ENCODE data around the gene XXYLT1.

The XXYLT1 gene

GRCh38 chr3:195126056-195126605 lies 144.8 kb downstream of the XXYLT1 start:
- TF ChIP-seq CTCF (IDR thresholded peaks at IDR 0.05; ENCODE audit: low read depth, low read length, poor library complexity, severe bottlenecking) (no peak), EZH2phosphoT487 (IDR thresholded peaks at IDR 0.05; ENCODE audit: borderline replicate concordance, low read length) (no peak)
- H3K4me3 ChIP-seq (ENCODE audit: low read length): no peak overlapping the region
- H4K20me1 ChIP-seq (ENCODE audit: control insufficient read depth, insufficient read depth, low read depth, low read length): no peaks in the 10 kb centered on the region
- H3K36me3 ChIP-seq (ENCODE audit: control insufficient read depth, low read length): no peaks in the 10 kb centered on the region
- no peaks in the 10 kb centered on the region for H3K9me2 ChIP-seq (replicated peaks; ENCODE audit: control insufficient read depth, low read length)
- no peak overlapping the region for H3K4me2 ChIP-seq (ENCODE audit: low read length)
- no peaks in the 10 kb centered on the region for H3K27me3 ChIP-seq (ENCODE audit: control insufficient read depth, low read length)
- H3K4me1 ChIP-seq (ENCODE audit: control insufficient read depth, low read length): peaks cover 3% of the 10 kb centered on the region; the same call in 1 of the 2 replicates
- H3K27ac ChIP-seq (ENCODE audit: low read depth, low read length): no peak overlapping the region
- no peaks in the 10 kb centered on the region for H3K9me3 ChIP-seq (ENCODE audit: control insufficient read depth, insufficient read depth, low read length)
- H3F3A ChIP-seq (ENCODE audit: control insufficient read depth, insufficient read depth): no peaks in the 10 kb centered on the region
- H3K79me2 ChIP-seq (ENCODE audit: control insufficient read depth, low read length): no peaks in the 10 kb centered on the region

GRCh38 chr3:195125646-195126045 lies 145.3 kb downstream of the XXYLT1 start:
- Histone ChIP-seq H4K20me1 (ENCODE audit: control insufficient read depth, insufficient read depth, low read depth, low read length) (no peaks in the 10 kb centered on the region), H3K9me2 (replicated peaks; ENCODE audit: control insufficient read depth, low read length) (no peaks in the 10 kb centered on the region), H3K27me3 (ENCODE audit: control insufficient read depth, low read length) (no peaks in the 10 kb centered on the region), H3K4me3 (ENCODE audit: low read length) (no peak overlapping the region), H3K27ac (ENCODE audit: low read depth, low read length) (no peak overlapping the region), H3F3A (ENCODE audit: control insufficient read depth, insufficient read depth) (no peaks in the 10 kb centered on the region), H3K4me1 (ENCODE audit: control insufficient read depth, low read length) (peaks cover 3% of the 10 kb centered on the region; the same call in 1 of the 2 replicates), H3K79me2 (ENCODE audit: control insufficient read depth, low read length) (no peaks in the 10 kb centered on the region), H3K9me3 (ENCODE audit: control insufficient read depth, insufficient read depth, low read length) (no peaks in the 10 kb centered on the region), H3K4me2 (ENCODE audit: low read length) (no peak overlapping the region), H3K36me3 (ENCODE audit: control insufficient read depth, low read length) (no peaks in the 10 kb centered on the region)
- TF ChIP-seq CTCF (IDR thresholded peaks at IDR 0.05; ENCODE audit: low read depth, low read length, poor library complexity, severe bottlenecking) (no peak), EZH2phosphoT487 (IDR thresholded peaks at IDR 0.05; ENCODE audit: borderline replicate concordance, low read length) (no peak)

GRCh38 chr3:195124378-195124992 lies 146.5 kb downstream of the XXYLT1 start:
- Histone ChIP-seq H3K4me2 (ENCODE audit: low read length) (no peak overlapping the region), H3F3A (ENCODE audit: control insufficient read depth, insufficient read depth) (no peaks in the 10 kb centered on the region), H3K36me3 (ENCODE audit: control insufficient read depth, low read length) (no peaks in the 10 kb centered on the region), H3K27ac (ENCODE audit: low read depth, low read length) (no peak overlapping the region), H3K4me1 (ENCODE audit: control insufficient read depth, low read length) (no peaks in the 10 kb centered on the region), H3K79me2 (ENCODE audit: control insufficient read depth, low read length) (no peaks in the 10 kb centered on the region), H3K27me3 (ENCODE audit: control insufficient read depth, low read length) (no peaks in the 10 kb centered on the region), H3K9me3 (ENCODE audit: control insufficient read depth, insufficient read depth, low read length) (no peaks in the 10 kb centered on the region), H3K9me2 (replicated peaks; ENCODE audit: control insufficient read depth, low read length) (no peaks in the 10 kb centered on the region), H4K20me1 (ENCODE audit: control insufficient read depth, insufficient read depth, low read depth, low read length) (no peaks in the 10 kb centered on the region), H3K4me3 (ENCODE audit: low read length) (no peak overlapping the region)
- no peak for TF ChIP-seq EZH2phosphoT487 (IDR thresholded peaks at IDR 0.05; ENCODE audit: borderline replicate concordance, low read length)

GRCh38 chr3:195123281-195123691 lies 147.7 kb downstream of the XXYLT1 start:
- Histone ChIP-seq H3K9me2 (replicated peaks; ENCODE audit: control insufficient read depth, low read length) (no peaks in the 10 kb centered on the region), H3K4me1 (ENCODE audit: control insufficient read depth, low read length) (peaks cover under 1% of the 10 kb centered on the region), H3K79me2 (ENCODE audit: control insufficient read depth, low read length) (no peaks in the 10 kb centered on the region), H3F3A (ENCODE audit: control insufficient read depth, insufficient read depth) (no peaks in the 10 kb centered on the region), H3K9me3 (ENCODE audit: control insufficient read depth, insufficient read depth, low read length) (no peaks in the 10 kb centered on the region), H3K27ac (ENCODE audit: low read depth, low read length) (no peak overlapping the region), H3K4me2 (ENCODE audit: low read length) (no peak overlapping the region), H3K4me3 (ENCODE audit: low read length) (no peak overlapping the region), H3K36me3 (ENCODE audit: control insufficient read depth, low read length) (no peaks in the 10 kb centered on the region), H4K20me1 (ENCODE audit: control insufficient read depth, insufficient read depth, low read depth, low read length) (no peaks in the 10 kb centered on the region), H3K27me3 (ENCODE audit: control insufficient read depth, low read length) (no peaks in the 10 kb centered on the region)
- no peak for TF ChIP-seq CTCF (IDR thresholded peaks at IDR 0.05; ENCODE audit: low read depth, low read length, poor library complexity, severe bottlenecking)
- no peak for TF ChIP-seq EZH2phosphoT487 (IDR thresholded peaks at IDR 0.05; ENCODE audit: borderline replicate concordance, low read length)

Measured in DOHH2 (cell line).